ENCODE data around the gene BAIAP3. TPM values are rescaled to one million over a fixed set of nuclear protein-coding genes. Genes with fewer than 3 reads are reported as not detected.

Gene BAIAP3
- total and polyA plus RNA-seq, 2 of the 8 experiments (the other 6 are each of a cell fraction or from before 2014, with no cell fraction given) = 2.9 to 6.8 TPM

DNA sequence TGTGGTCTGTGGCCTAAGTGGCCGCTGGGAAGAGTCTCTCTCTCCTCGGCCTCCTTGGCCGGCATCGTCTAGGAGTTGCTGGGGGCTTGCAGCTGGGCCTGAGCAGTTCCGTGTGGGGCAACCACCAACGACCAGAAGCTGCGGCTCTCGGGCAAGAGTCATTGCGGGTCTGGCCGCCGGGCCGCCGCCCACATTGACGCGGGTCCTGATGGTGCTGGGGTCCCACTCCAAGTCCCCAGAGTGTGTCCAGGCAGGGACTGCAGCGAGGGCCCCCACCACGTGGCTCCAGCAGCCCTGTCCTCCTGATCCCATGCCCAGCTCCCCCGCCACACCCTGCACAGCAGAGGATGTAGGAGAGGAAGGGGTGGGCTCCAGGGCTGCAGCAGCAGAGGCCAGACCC is 50.1 kb downstream of the BAIAP3 start (continued):
- TF ChIP-seq CHD7 (IDR thresholded peaks at IDR 0.05; ENCODE audit: insufficient replicate concordance, low read length) = no peak
- TF ChIP-seq NRF1 (IDR thresholded peaks at IDR 0.05; ENCODE audit: low read depth, low read length) = no peak
